Stimulated activated memory B cell treated with anti-CD40 and anti-IgM and Interleukin-4, amounts not matched to agents 10 μg/mL and 1 μg/mL and 100 μg/mL, for 72 hours (primary cell): Measurements from ENCODE around the gene SSC5D.

Source experiments
- ATAC-seq: fragments of 150-1000 bp; cut with Tn5 transposase; 2 replicates; pipeline ENCODE4 v1.10.0; 2021
- H3K27ac Mint-ChIP-seq: one replicate; pipeline ENCODE4 v1.8.0; 2022; ENCODE audit warnings: mild to moderate bottlenecking, mixed read lengths
- H3K27me3 Mint-ChIP-seq: one replicate; pipeline ENCODE4 v1.8.0; 2022; ENCODE audit warnings: mixed read lengths
- H3K36me3 Mint-ChIP-seq: one replicate; pipeline ENCODE4 v1.8.0; 2022; ENCODE audit warnings: mixed read lengths
- H3K4me1 Mint-ChIP-seq: one replicate; pipeline ENCODE4 v1.8.0; 2022; ENCODE audit warnings: mixed read lengths
- H3K4me3 Mint-ChIP-seq: one replicate; pipeline ENCODE4 v1.8.0; 2022; ENCODE audit warnings: mild to moderate bottlenecking, moderate library complexity, mixed read lengths
- H3K9me3 Mint-ChIP-seq: one replicate; pipeline ENCODE4 v1.8.0; 2022; ENCODE audit warnings: mixed read lengths

Gene SSC5D

DNA sequence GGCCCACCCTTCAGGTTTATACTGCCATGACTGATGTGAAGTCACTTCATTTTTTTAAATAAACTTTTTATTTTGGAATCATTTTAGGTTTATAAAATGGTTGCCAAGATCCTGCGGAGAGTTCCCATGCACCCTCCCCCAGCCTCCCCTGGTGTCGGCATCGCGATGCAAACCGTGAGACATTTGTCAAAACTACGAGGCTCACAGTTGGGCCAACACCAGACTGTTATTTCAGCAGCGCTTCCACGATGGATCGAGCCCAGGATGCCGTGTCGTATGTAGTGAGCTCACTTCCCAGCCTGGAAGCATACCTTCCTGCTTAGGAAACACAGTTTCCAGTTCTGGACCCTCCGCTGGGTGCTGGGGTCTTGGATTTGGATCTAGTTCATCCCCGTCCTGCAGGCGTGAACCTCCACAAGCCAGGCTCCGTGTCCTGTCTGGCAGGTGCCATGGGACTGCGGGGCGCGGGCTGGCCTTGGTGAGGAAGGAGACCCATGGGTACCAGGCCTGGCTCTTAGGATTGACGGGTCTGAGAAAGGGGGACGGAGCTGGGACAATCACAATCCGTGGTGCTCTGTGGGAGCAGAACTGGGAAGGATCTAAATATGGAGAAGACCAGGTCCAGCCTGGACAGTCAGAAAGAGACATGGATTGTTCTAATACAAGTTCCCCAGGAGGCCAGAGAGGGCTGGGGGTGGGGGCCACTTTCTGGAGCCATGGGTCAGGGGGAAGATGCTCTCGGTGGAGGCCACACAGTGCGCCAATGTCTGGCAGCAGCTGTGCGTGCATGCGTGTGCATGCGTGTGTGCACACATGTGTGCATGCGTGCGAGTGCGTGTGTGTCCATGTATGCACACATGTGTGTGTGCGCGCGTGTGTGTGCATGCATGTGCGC lies 51.1 kb downstream of the SSC5D start:
- H3K27ac Mint-ChIP-seq: no peak overlapping the region
- H3K4me3 Mint-ChIP-seq: no peak overlapping the region
- no peaks in the 10 kb centered on the region for H3K4me1 Mint-ChIP-seq
- peaks cover 26% of the 10 kb centered on the region for H3K27me3 Mint-ChIP-seq
- no peak for ATAC-seq
- H3K36me3 Mint-ChIP-seq: peaks cover 6% of the 10 kb centered on the region
- H3K9me3 Mint-ChIP-seq: peaks cover 16% of the 10 kb centered on the region

DNA sequence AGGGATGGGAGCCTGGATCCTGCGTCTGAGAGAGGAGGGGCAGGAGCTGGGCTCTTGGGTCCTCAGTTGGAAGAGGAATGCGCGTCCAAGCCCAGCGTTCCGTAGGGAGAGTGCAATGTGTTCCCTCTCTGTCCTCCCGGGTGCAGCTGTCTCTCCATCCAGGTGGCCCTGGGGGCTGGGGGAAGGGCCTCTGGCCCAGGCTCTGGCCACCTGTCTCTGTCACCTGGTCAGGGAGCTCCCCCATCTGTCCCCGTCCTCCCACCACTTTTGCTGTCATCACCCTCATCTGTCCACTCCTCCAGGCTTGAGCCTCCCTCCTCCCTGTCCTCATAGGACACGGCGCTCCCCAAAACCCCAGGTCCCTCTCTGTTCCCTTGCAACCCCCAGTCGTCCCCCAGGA lies 52.4 kb downstream of the SSC5D start:
- peaks cover 36% of the 10 kb centered on the region for H3K27me3 Mint-ChIP-seq
- H3K4me3 Mint-ChIP-seq: no peak overlapping the region
- peaks cover 6% of the 10 kb centered on the region for H3K36me3 Mint-ChIP-seq
- no peak overlapping the region for H3K27ac Mint-ChIP-seq
- no peaks in the 10 kb centered on the region for H3K4me1 Mint-ChIP-seq
- peaks cover 16% of the 10 kb centered on the region for H3K9me3 Mint-ChIP-seq
- ATAC-seq: no peak

DNA sequence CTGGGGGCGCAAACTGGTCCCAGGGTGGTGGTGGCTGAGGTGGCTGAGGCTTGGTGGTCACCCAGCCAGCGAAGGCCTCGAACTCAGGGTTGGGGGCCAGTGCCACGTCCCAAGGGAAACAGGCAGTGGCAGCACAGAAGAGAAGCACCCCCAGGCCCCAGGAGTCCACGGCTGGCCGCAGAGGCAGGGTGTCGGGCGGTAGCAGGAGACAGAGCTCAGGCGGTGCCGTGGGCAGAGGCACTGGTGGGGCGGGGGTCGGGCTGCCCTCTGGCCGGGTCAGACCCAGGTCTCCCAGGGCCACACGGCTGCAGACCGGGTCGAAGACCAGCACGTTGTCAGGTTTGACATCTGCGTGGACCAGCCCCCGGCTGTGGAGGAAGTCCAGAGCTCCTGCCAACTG lies 52.9 kb downstream of the SSC5D start:
- Mint-ChIP-seq H3K4me1 (no peaks in the 10 kb centered on the region), H3K27me3 (peaks cover 41% of the 10 kb centered on the region), H3K36me3 (peaks cover 6% of the 10 kb centered on the region), H3K9me3 (peaks cover 16% of the 10 kb centered on the region), H3K4me3 (no peak overlapping the region), H3K27ac (no peak overlapping the region)
- peak; percentile 21 for ATAC-seq

DNA sequence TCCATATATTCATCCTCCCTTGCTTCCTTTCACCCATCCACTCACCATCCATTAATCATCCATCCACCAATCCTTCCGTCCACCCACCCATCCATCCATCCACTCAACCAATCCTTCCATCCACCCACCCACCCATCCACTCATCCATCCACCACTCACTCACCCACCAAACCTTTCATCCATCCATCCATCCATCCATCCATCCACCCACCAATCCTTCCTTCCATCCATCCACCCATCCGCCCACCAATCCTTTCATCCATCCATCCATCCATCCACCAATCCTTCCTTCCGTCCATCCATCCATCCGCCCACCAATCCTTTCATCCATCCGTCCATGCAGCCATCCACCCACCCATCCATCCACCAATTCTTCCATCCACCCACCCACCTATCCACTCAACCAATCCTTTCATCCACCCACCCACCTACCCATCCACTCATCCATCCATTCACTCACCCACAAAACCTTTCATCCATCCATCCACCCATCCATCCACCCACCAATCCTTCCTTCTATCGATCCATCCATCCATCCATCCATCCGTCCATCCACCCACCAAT lies 54.1 kb downstream of the SSC5D start:
- H3K4me1 Mint-ChIP-seq: no peaks in the 10 kb centered on the region
- no peak overlapping the region for H3K4me3 Mint-ChIP-seq
- ATAC-seq: no peak
- H3K36me3 Mint-ChIP-seq: peaks cover 6% of the 10 kb centered on the region
- H3K27me3 Mint-ChIP-seq: peaks cover 54% of the 10 kb centered on the region
- H3K9me3 Mint-ChIP-seq: peaks cover 16% of the 10 kb centered on the region
- no peak overlapping the region for H3K27ac Mint-ChIP-seq

DNA sequence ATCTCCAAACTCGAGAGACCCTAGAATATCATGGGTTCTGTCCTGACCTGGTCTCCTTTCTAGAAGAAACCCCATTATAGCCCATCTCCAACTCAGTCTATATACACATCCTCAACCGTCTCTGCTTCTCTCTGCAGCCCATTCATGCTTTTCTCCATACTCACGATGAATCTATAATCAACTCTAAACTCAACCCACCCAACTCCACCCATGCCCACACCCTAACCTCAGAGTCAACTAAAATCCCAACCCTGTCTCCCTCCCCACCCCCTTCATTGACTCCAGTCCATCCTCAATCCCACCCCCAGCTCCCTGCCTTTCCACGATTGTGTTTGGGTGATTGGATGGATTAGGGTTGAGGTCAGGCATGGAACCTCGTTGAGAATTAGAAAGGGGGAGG lies 55.3 kb downstream of the SSC5D start:
- H3K4me3 Mint-ChIP-seq: no peak overlapping the region
- no peak overlapping the region for H3K27ac Mint-ChIP-seq
- peaks cover 66% of the 10 kb centered on the region for H3K27me3 Mint-ChIP-seq
- no peaks in the 10 kb centered on the region for H3K4me1 Mint-ChIP-seq
- H3K36me3 Mint-ChIP-seq: peaks cover 6% of the 10 kb centered on the region
- no peak for ATAC-seq
- peaks cover 16% of the 10 kb centered on the region for H3K9me3 Mint-ChIP-seq

DNA sequence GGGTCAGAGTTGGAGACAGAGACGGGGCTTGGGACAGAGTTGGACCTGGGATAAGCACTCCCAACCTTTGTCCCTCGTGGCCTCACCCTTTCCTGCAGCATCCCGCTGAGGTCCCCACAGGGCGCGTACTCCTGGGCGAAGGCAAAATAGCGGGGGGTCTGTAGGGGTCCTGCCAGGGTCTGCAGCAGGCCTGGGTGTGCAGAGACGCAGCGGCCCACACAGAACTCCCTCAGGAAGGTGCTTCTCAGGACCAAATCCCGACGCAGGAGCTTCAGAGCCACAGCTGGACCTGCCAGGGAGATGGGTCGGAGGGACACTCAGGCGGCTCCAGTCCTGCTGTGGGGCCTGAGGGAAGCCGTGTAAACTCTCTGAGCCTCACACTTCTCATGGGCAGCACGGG lies 55.8 kb downstream of the SSC5D start:
- ATAC-seq: no peak
- peaks cover 6% of the 10 kb centered on the region for H3K36me3 Mint-ChIP-seq
- peaks cover 67% of the 10 kb centered on the region for H3K27me3 Mint-ChIP-seq
- no peak overlapping the region for H3K27ac Mint-ChIP-seq
- no peaks in the 10 kb centered on the region for H3K4me1 Mint-ChIP-seq
- no peak overlapping the region for H3K4me3 Mint-ChIP-seq
- H3K9me3 Mint-ChIP-seq: peaks cover 16% of the 10 kb centered on the region

DNA sequence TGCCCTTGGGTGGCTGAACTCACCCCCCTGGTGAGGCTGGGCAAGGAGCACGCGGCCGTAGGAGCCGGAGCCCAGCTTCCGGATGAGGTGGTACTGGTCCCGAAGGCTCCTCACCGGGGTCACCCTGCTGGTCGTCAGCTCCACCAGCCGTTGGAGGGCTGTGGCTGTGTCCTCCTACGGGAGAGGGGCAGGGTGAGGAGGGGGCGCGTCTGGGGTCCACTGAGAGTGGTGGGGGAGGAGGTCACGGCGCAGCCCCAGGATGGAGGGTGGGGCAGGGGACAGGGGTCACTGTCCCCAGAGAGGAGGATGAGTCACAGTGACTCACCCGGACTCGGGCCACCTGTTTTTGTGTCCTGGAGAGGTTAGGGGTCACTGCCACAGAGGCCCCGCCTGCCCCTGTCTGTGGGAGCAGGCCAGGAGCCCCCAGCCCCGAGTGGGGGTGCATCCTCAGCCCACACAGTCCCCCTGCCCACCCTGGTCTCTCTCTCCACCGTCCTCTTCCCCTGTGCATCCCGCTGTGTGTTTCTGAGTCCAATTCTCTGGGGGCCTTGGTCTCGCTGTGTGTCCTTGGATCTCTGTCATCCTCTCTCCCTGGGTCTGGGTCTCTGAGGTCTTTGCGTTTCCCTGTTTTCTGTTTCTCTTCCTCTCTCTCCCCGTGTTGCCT lies 56.7 kb downstream of the SSC5D start:
- Mint-ChIP-seq H3K27ac (no peak overlapping the region), H3K27me3 (peaks cover 75% of the 10 kb centered on the region), H3K36me3 (peaks cover 6% of the 10 kb centered on the region), H3K9me3 (peaks cover 16% of the 10 kb centered on the region), H3K4me3 (no peak overlapping the region), H3K4me1 (peaks cover 6% of the 10 kb centered on the region)
- no peak for ATAC-seq

DNA sequence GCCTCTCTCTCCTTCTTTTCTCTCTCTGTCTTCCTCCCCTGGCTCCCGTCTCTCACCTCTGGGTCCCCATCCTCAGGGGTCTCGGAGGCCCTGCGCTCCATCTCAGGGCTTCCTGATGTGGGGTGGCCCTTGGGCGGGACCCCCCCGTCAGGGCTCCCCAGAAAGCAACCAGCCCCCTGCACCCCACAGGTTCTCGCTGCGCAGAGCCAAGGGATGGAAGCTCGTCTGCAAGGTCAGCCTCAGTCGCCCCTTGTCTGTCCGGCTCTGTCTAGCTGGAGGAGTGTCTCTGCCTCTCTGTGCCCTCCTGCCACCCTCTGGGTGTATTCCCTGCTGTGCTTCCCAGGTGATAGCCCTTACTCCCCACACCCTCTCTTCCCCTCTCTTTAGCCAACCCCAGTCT lies 57.2 kb downstream of the SSC5D start, which contains the start of gene SBK3:
TSS of gene SBK3 (minus strand) at position 101 of the 400 bp plus-strand sequence. CDS start at position 101, 0 bp downstream.
- no peak for ATAC-seq
- Mint-ChIP-seq H3K9me3 (peaks cover 16% of the 10 kb centered on the region), H3K27me3 (peaks cover 81% of the 10 kb centered on the region), H3K4me3 (no peak within 1 kb of the TSS), H3K4me1 (peaks cover 6% of the 10 kb centered on the region), H3K36me3 (peaks cover 6% of the 10 kb centered on the region), H3K27ac (no peak within 1 kb of the TSS)

DNA sequence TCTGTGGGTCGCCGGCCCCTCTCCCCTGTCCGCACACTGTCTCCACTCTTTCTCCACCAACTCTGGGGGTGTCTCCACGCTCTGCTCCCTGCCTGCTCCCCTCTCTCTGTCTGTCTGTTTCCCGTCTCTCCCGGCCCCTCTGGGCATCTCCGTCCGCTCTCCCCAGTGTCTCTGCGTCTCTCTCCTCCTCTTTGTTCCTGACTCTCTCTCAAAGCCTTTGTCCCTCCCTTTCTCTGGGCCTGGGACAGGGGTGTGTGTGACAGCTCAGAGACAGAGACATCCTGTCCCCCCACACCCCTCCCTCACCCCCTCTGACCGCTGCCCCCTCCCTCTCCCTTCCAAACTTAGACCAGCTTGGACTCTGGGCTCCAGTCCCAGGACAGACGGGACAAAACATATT lies 57.8 kb downstream of the SSC5D start:
- Mint-ChIP-seq H3K9me3 (peaks cover 16% of the 10 kb centered on the region), H3K27ac (no peak overlapping the region), H3K36me3 (peaks cover 6% of the 10 kb centered on the region)

DNA sequence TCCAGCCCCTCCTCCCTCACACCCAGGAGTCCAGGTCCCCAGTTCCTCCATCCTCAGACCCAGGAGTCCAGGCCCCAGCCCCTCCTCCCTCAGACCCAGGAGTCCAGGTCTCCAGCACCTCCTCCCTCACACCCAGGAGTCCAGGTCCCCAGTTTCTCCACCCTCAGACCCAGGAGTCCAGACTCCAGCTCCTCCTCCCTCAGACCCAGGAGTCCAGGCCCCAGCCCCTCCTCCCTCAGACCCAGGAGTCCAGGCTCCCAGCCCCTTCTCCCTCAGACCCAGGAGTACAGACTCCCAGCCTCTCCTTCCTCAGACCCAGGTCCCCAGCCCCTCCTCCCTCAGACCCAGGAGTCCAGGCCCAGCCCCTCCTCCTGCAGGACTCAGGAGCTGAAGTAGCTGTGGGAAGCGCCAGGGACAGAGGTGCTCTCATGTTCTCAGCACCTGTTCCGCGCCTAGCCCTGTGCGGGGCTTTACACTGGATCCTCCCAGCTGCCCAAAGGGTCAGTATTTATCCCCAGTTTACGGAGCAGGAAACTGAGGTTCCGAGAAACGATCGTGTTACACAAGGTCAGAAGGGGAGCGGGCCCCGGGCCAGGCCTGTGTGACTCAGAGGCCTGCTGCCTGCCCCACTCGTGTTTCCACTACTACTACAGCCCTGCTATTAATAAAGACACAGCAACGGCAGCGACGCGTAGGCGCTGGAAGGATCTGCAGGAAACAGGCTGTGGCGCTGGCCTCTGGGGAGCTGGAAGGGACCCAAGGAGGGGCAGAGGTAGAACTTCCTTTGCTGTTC lies 58.8 kb downstream of the SSC5D start:
- Mint-ChIP-seq H3K4me3 (no peak overlapping the region), H3K27ac (no peak overlapping the region), H3K4me1 (peaks cover 6% of the 10 kb centered on the region), H3K36me3 (peaks cover 6% of the 10 kb centered on the region), H3K27me3 (peaks cover 84% of the 10 kb centered on the region), H3K9me3 (peaks cover 15% of the 10 kb centered on the region)
- ATAC-seq: no peak

More for the DNA sequence above, 57.8 kb downstream of the SSC5D start:
- Mint-ChIP-seq H3K27me3 (peaks cover 81% of the 10 kb centered on the region), H3K4me3 (no peak overlapping the region), H3K4me1 (peaks cover 6% of the 10 kb centered on the region)
- ATAC-seq: no peak

DNA sequence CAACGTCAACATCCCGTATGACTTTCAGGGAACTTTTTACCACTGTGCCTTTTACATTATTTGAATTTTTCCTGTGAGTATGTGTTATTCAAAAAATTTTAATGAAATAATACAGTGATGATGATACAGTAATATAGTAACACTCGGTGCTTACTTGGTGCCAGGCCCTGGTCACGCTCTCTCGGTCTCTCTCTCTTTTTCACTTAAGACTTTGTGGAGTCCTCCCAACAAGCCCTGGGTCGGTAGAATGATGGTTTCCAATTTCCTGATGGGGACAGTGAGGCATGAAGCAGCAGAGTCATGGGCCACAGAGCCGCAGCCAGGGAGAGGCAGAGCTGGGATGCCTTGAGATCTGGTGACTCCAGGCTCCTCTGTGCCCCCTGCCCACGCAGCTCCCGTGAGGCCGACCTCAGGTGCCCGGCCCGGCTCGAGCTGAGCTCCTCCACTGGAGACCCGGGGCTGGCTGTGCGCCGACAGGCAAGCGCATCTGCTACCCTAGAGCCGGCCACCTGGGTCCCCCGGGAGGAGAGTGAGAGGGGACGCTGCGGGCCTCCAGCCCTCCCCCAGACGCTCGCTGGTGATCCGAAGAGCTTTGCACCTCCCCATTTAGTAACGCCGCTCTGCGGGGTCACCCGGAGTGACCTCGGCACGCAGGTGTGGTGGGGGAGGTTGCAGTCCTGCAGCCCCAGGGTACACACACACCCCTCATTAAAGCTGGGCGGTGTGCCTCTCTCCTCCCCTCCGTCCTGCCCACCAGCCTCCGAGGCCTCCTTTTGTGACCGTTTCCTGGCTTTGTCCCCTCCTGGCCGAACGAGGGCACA lies 61.5 kb downstream of the SSC5D start:
- Mint-ChIP-seq H3K9me3 (no peaks in the 10 kb centered on the region), H3K4me3 (no peak overlapping the region), H3K27ac (no peak overlapping the region), H3K36me3 (no peaks in the 10 kb centered on the region), H3K27me3 (peaks cover 88% of the 10 kb centered on the region), H3K4me1 (peaks cover 6% of the 10 kb centered on the region)
- peak; percentile 51 for ATAC-seq

DNA sequence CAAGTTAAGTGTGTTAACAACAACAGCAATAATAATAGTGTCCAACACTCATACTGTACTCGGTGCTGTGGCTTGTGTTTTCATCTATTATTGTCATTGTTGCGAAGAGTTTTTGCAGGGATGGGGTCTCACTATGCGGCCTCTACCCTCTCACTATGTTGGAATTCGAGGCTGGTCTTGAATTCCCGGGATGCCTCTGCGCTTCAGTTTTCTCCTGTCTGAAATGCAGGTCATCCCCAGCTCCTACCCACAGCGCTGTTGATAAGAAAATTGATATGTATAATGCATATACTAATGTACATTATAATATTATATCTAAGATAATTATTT lies 62.0 kb downstream of the SSC5D start:
- Mint-ChIP-seq H3K4me3 (no peak overlapping the region), H3K27ac (no peak overlapping the region), H3K9me3 (no peaks in the 10 kb centered on the region), H3K36me3 (no peaks in the 10 kb centered on the region), H3K4me1 (peaks cover 6% of the 10 kb centered on the region), H3K27me3 (peaks cover 88% of the 10 kb centered on the region)
- ATAC-seq: no peak

DNA sequence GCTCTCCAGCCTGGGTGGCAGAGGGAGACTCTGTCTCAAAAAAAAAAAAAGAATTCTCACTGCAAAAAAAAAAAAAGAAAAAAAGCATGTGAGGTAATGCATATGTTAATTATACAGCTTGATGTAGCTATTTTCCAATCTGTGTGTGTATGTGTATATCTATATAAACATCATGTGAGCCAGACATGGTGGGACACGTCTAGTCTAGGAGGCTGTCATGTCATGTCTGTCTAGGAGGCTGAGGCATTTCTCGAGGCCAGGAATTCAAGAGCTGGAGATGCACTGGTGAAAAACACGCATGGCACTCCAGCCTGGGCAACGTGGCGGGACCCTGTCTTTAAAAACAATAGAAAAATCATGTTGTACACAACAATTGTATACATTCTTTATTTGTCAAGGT lies 64.0 kb downstream of the SSC5D start:
- no peak overlapping the region for H3K27ac Mint-ChIP-seq
- no peak overlapping the region for H3K4me3 Mint-ChIP-seq
- peaks cover 70% of the 10 kb centered on the region for H3K27me3 Mint-ChIP-seq
- no peaks in the 10 kb centered on the region for H3K36me3 Mint-ChIP-seq
- no peaks in the 10 kb centered on the region for H3K9me3 Mint-ChIP-seq
- ATAC-seq: no peak
- peaks cover 6% of the 10 kb centered on the region for H3K4me1 Mint-ChIP-seq

DNA sequence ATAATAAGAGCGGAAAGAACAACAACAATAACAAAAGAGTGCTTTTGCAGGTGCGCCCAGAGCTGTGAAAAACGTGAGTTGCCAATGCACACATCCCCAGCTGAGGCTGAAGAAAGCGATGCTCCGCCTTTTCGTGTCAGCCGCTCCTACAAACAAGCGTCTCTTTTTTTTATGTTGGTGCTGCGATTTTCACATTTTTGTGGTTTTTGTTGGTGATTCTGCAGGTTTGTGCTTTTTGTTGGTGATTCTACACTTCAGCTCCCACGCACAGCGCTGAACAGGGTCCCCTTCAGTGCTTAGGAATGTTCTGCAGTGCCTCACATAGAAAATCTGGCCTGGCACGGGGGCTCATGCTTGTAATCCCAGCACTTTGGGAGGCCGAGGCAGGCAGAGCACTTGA lies 64.4 kb downstream of the SSC5D start:
- ATAC-seq: no peak
- no peaks in the 10 kb centered on the region for H3K9me3 Mint-ChIP-seq
- peaks cover 6% of the 10 kb centered on the region for H3K4me1 Mint-ChIP-seq
- no peak overlapping the region for H3K27ac Mint-ChIP-seq
- peaks cover 66% of the 10 kb centered on the region for H3K27me3 Mint-ChIP-seq
- H3K36me3 Mint-ChIP-seq: no peaks in the 10 kb centered on the region
- no peak overlapping the region for H3K4me3 Mint-ChIP-seq
